ENCODE results near the gene SCMH1.

The SCMH1 gene

DNA sequence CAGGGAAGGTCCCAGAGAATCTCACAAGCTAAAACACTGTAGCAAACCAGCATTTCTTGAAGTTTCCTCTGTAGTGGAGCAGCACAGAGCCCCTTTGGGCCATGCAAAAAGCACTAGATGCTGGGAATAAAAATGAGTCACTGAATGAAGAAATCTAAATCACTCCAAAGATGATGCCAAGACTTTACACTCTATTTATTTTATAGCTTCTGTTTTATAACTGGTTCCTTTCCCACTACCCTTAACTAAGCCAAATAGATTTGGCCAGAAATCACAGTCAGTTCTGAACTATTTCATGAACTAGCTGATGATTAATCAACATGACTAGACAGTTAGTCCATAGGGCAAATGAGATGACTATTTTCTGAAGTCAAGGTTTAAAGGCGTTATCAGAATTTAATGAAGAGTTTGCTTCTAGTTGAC lies 89.5 kb downstream of the SCMH1 start:
- no peaks in the 10 kb centered on the region for H3K4me1 ChIP-seq (ENCODE audit: insufficient read depth, low read length, severe bottlenecking)
- no peaks in the 10 kb centered on the region for H4K20me1 ChIP-seq (ENCODE audit: insufficient read depth, low read length)
- H3K4me3 ChIP-seq (ENCODE audit: low read depth, low read length, poor library complexity, severe bottlenecking) = no peak overlapping the region
- H3K36me3 ChIP-seq (ENCODE audit: insufficient read depth, low read length) = no peaks in the 10 kb centered on the region
- H3K4me2 ChIP-seq (ENCODE audit: low read length) = no peak overlapping the region
- no peaks in the 10 kb centered on the region for H3K9me2 ChIP-seq (ENCODE audit: low read depth, low read length)
- no peaks in the 10 kb centered on the region for H3K27me3 ChIP-seq (ENCODE audit: insufficient read depth, low read length)
- H3F3A ChIP-seq (ENCODE audit: insufficient read depth, low read length) = no peaks in the 10 kb centered on the region
- TF ChIP-seq CTCF (IDR thresholded peaks at IDR 0.05; ENCODE audit: low read length) = no peak
- no peak for TF ChIP-seq EZH2 (IDR thresholded peaks at IDR 0.05; ENCODE audit: borderline replicate concordance, low read length)
- no peaks in the 10 kb centered on the region for H3K79me2 ChIP-seq (ENCODE audit: insufficient read depth, low read length)
- no peaks in the 10 kb centered on the region for H3K9me3 ChIP-seq (ENCODE audit: low read length)
- no peak overlapping the region for H3K27ac ChIP-seq (ENCODE audit: low read depth, low read length, poor library complexity, severe bottlenecking)
- H3K9ac ChIP-seq (ENCODE audit: low read length) = no peak overlapping the region
- H2AFZ ChIP-seq (ENCODE audit: low read length) = no peak overlapping the region

DNA sequence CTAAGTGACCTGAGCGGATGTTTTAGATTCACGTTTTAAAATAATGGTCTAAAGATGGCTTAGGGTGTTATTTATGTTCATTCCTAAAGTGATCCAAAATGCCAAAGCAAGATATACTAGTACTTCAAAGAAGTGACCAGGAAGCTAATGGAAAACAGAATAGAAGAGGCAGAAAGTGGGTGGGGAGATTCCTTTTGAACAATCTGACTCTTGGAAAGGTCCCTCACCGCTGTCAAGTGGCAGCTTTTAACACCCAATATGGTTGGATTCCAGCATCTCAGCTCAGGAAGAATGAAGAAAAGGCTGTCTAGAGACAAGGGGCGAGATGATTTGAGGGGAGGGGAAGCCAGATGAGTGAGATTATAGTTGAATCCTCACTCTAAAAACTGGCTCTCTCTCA lies 90.3 kb downstream of the SCMH1 start:
- Histone ChIP-seq H3K4me1 (ENCODE audit: insufficient read depth, low read length, severe bottlenecking) (no peaks in the 10 kb centered on the region), H3K9me2 (ENCODE audit: low read depth, low read length) (no peaks in the 10 kb centered on the region), H3K4me3 (ENCODE audit: low read depth, low read length, poor library complexity, severe bottlenecking) (no peak overlapping the region), H3K4me2 (ENCODE audit: low read length) (no peak overlapping the region), H3K36me3 (ENCODE audit: insufficient read depth, low read length) (no peaks in the 10 kb centered on the region), H2AFZ (ENCODE audit: low read length) (no peak overlapping the region), H3K27ac (ENCODE audit: low read depth, low read length, poor library complexity, severe bottlenecking) (no peak overlapping the region), H4K20me1 (ENCODE audit: insufficient read depth, low read length) (no peaks in the 10 kb centered on the region), H3K9me3 (ENCODE audit: low read length) (no peaks in the 10 kb centered on the region), H3K27me3 (ENCODE audit: insufficient read depth, low read length) (no peaks in the 10 kb centered on the region), H3F3A (ENCODE audit: insufficient read depth, low read length) (no peaks in the 10 kb centered on the region), H3K79me2 (ENCODE audit: insufficient read depth, low read length) (no peaks in the 10 kb centered on the region), H3K9ac (ENCODE audit: low read length) (no peak overlapping the region)
- TF ChIP-seq EZH2 (IDR thresholded peaks at IDR 0.05; ENCODE audit: borderline replicate concordance, low read length) (no peak), CTCF (IDR thresholded peaks at IDR 0.05; ENCODE audit: low read length) (no peak)

DNA sequence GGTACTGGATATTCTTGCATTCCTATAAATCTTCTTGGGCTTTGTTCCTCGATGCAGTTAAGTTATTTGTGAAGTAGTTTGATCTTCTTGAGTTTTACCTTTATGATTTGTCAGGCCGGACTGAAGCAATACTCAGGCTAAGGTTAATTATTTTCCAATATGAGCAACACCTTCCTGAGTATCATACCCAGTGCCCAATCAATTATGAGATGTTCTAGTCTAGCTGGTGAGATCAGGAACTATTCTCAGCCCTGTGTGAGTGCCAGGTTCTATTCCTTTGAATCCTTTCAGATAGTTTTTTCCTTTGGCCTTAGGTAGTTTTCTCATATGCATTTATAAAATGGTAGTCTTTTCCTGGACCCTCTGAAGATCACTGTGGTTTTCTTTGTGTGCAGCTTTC lies 92.5 kb downstream of the SCMH1 start:
- Histone ChIP-seq H3K79me2 (ENCODE audit: insufficient read depth, low read length) (no peaks in the 10 kb centered on the region), H3K4me1 (ENCODE audit: insufficient read depth, low read length, severe bottlenecking) (no peaks in the 10 kb centered on the region), H3K4me3 (ENCODE audit: low read depth, low read length, poor library complexity, severe bottlenecking) (no peak overlapping the region), H2AFZ (ENCODE audit: low read length) (no peak overlapping the region), H3K9me2 (ENCODE audit: low read depth, low read length) (no peaks in the 10 kb centered on the region), H3K27me3 (ENCODE audit: insufficient read depth, low read length) (no peaks in the 10 kb centered on the region), H3K27ac (ENCODE audit: low read depth, low read length, poor library complexity, severe bottlenecking) (no peak overlapping the region), H3K36me3 (ENCODE audit: insufficient read depth, low read length) (no peaks in the 10 kb centered on the region), H4K20me1 (ENCODE audit: insufficient read depth, low read length) (no peaks in the 10 kb centered on the region), H3F3A (ENCODE audit: insufficient read depth, low read length) (no peaks in the 10 kb centered on the region), H3K9me3 (ENCODE audit: low read length) (no peaks in the 10 kb centered on the region), H3K9ac (ENCODE audit: low read length) (no peak overlapping the region), H3K4me2 (ENCODE audit: low read length) (no peak overlapping the region)
- TF ChIP-seq EZH2 (IDR thresholded peaks at IDR 0.05; ENCODE audit: borderline replicate concordance, low read length) (no peak), CTCF (IDR thresholded peaks at IDR 0.05; ENCODE audit: low read length) (no peak)
